Stimulated activated naive CD8-positive, alpha-beta T cell treated with anti-CD3 and anti-CD28 coated beads, Interleukin-15, Interleukin-2, amounts not matched to agents 100 U/mL and 50 U/mL, for 24 hours (primary cell): ENCODE results near the gene LRRC45.
"Not testable (repeated sequence)": the region's sequence is repeated elsewhere in the genome, so short reads cannot be mapped to it uniquely, and the experiment has no call there.

ENCODE experiments used
- ATAC-seq: fragments of 150-1000 bp; cut with Tn5 transposase; one replicate; pipeline ENCODE4 v1.10.0; 2021
- DNase-seq: peaks from one replicate; pipeline ENCODE4 v3.0.0; 2021

Gene LRRC45

GRCh38 chr17:82022981-82023446 is at the start of gene LRRC45:
Gene LRRC45 (plus strand): TSS chr17:82023305. CDS start chr17:82023644, 339 bp downstream.
- ATAC-seq (peak; percentile 96), DNase-seq (peak; percentile 100)

- no peak for ATAC-seq
- DNase-seq: no peak
These were observed 49.7 kb upstream of the LRRC45 start for GRCh38 chr17:81973432-81973831.

GRCh38 chr17:81976332-81977210 is 46.5 kb upstream of the LRRC45 start:
- ATAC-seq: peak; percentile 8
- DNase-seq: peak; percentile 60

GRCh38 chr17:81977211-81977808 is 45.8 kb upstream of the LRRC45 start, which contains the start of gene ASPSCR1:
Gene ASPSCR1 (plus strand): TSS chr17:81977629. CDS start chr17:81977647, 18 bp downstream.
- peak; percentile 89 for ATAC-seq
- DNase-seq: peak; percentile 95

- DNase-seq (no peak), ATAC-seq (no peak)
These were observed 44.4 kb upstream of the LRRC45 start for GRCh38 chr17:81978524-81979298.

GRCh38 chr17:81980122-81980521 is 43.0 kb upstream of the LRRC45 start:
- ATAC-seq: no peak
- no peak for DNase-seq

GRCh38 chr17:81980707-81981343 is 42.3 kb upstream of the LRRC45 start:
- no peak for ATAC-seq
- no peak for DNase-seq

GRCh38 chr17:81981511-81981910 is 41.6 kb upstream of the LRRC45 start:
- not testable (repeated sequence) for DNase-seq, ATAC-seq

GRCh38 chr17:81983011-81983638 is 40.0 kb upstream of the LRRC45 start:
- no peak for ATAC-seq
- no peak for DNase-seq

- DNase-seq: no peak
- ATAC-seq: no peak
These were observed 39.3 kb upstream of the LRRC45 start for GRCh38 chr17:81983639-81984373.

- DNase-seq (no peak), ATAC-seq (no peak)
These were observed 38.2 kb upstream of the LRRC45 start for GRCh38 chr17:81984773-81985410.

GRCh38 chr17:81986606-81987005 is 36.5 kb upstream of the LRRC45 start:
- ATAC-seq (no peak), DNase-seq (no peak)

- DNase-seq (no peak), ATAC-seq (no peak)
These were observed 35.8 kb upstream of the LRRC45 start for GRCh38 chr17:81987161-81987770.

- ATAC-seq (no peak), DNase-seq (no peak)
These were observed 32.0 kb upstream of the LRRC45 start for GRCh38 chr17:81990836-81991683.

- no peak for ATAC-seq
- DNase-seq: no peak
These were observed 31.3 kb upstream of the LRRC45 start for GRCh38 chr17:81991684-81992305.

GRCh38 chr17:81992306-81993102 is 30.6 kb upstream of the LRRC45 start:
- no peak for ATAC-seq
- no peak for DNase-seq
